Measurements from ENCODE around the gene DYNLL2.

The DYNLL2 gene

GRCh38 chr17:58052407-58052806 lies 30.8 kb upstream of the DYNLL2 start:
- TF ChIP-seq CTCF (IDR thresholded peaks at IDR 0.05; ENCODE audit: unreplicated experiment in 3 of 3), result no peak
- Mint-ChIP-seq H3K9me3 (no peaks in the 10 kb centered on the region), H3K4me1 (no peaks in the 10 kb centered on the region), H3K27ac (no peak overlapping the region), H3K36me3 (ENCODE audit: low read depth) (no peaks in the 10 kb centered on the region), H3K4me3 (no peak overlapping the region), H3K27me3 (ENCODE audit: low read depth) (peaks cover 10% of the 10 kb centered on the region)

GRCh38 chr17:58052945-58053715 lies 30.1 kb upstream of the DYNLL2 start:
- Mint-ChIP-seq H3K27me3 (ENCODE audit: low read depth) (peaks cover 10% of the 10 kb centered on the region), H3K4me3 (no peak overlapping the region), H3K27ac (no peak overlapping the region), H3K36me3 (ENCODE audit: low read depth) (no peaks in the 10 kb centered on the region), H3K4me1 (no peaks in the 10 kb centered on the region), H3K9me3 (no peaks in the 10 kb centered on the region)
- TF ChIP-seq CTCF (IDR thresholded peaks at IDR 0.05; ENCODE audit: unreplicated experiment in 3 of 3), result no peak

- Mint-ChIP-seq H3K27ac (no peak overlapping the region), H3K9me3 (no peaks in the 10 kb centered on the region), H3K36me3 (ENCODE audit: low read depth) (no peaks in the 10 kb centered on the region), H3K4me3 (no peak overlapping the region), H3K27me3 (ENCODE audit: low read depth) (peaks cover 15% of the 10 kb centered on the region), H3K4me1 (peaks cover 9% of the 10 kb centered on the region)
- TF ChIP-seq CTCF (IDR thresholded peaks at IDR 0.05; ENCODE audit: unreplicated experiment in 3 of 3), result no peak
These were observed 28.6 kb upstream of the DYNLL2 start for GRCh38 chr17:58054641-58055040.

- H3K27me3 Mint-ChIP-seq (ENCODE audit: low read depth), result peaks cover 11% of the 10 kb centered on the region
- no peak overlapping the region for H3K4me3 Mint-ChIP-seq
- H3K4me1 Mint-ChIP-seq, result peaks cover 26% of the 10 kb centered on the region
- no peaks in the 10 kb centered on the region for H3K36me3 Mint-ChIP-seq (ENCODE audit: low read depth)
- TF ChIP-seq CTCF (IDR thresholded peaks at IDR 0.05; ENCODE audit: unreplicated experiment in 3 of 3), result no peak
- no peak overlapping the region for H3K27ac Mint-ChIP-seq
- H3K9me3 Mint-ChIP-seq, result no peaks in the 10 kb centered on the region
These were observed 26.7 kb upstream of the DYNLL2 start for GRCh38 chr17:58056476-58056875.

- Mint-ChIP-seq H3K4me1 (peaks cover 30% of the 10 kb centered on the region), H3K27ac (peak overlapping the region; percentile 29 to 81 (median 53)), H3K27me3 (ENCODE audit: low read depth) (peaks cover 8% of the 10 kb centered on the region), H3K4me3 (no peak overlapping the region), H3K9me3 (no peaks in the 10 kb centered on the region), H3K36me3 (ENCODE audit: low read depth) (no peaks in the 10 kb centered on the region)
- TF ChIP-seq CTCF (IDR thresholded peaks at IDR 0.05; ENCODE audit: unreplicated experiment in 3 of 3), result no peak
These were observed 24.1 kb upstream of the DYNLL2 start for GRCh38 chr17:58059141-58059540.

GRCh38 chr17:58060596-58061191 lies 22.5 kb upstream of the DYNLL2 start:
- Mint-ChIP-seq H3K4me3 (no peak overlapping the region), H3K9me3 (no peaks in the 10 kb centered on the region), H3K36me3 (ENCODE audit: low read depth) (no peaks in the 10 kb centered on the region), H3K4me1 (peaks cover 30% of the 10 kb centered on the region), H3K27ac (peak overlapping the region in 2 of 3 experiments; percentile 30 to 49), H3K27me3 (ENCODE audit: low read depth) (peaks cover 5% of the 10 kb centered on the region)
- no peak for TF ChIP-seq CTCF (IDR thresholded peaks at IDR 0.05; ENCODE audit: unreplicated experiment in 3 of 3)
